Left lung (tissue), 10 donors: Measurements from ENCODE around the gene MFAP4. TPM values are rescaled to one million over a fixed set of nuclear protein-coding genes. Genes with fewer than 3 reads are reported as not detected.
A peak's percentile ranks its signal among the peaks of the same experiment; 100 is the strongest.

Source experiments
- ATAC-seq: fragments of 200-7000 bp; cut with Tn5 transposase; one replicate; pipeline ENCODE4 v1.9.1; 2020; ENCODE audit warnings: moderate library complexity
- DNase-seq, 4 donors: peaks; one replicate each; pipeline ENCODE4 v3.0.0-alpha.2; 2013 to 2020
- H3K27ac ChIP-seq, 2 donors: fragments of 200-600 bp; sonication (generic) in 1 of 2; one replicate each; pipeline versions ENCODE4 v1.5.0 to v1.8.0; 2020 to 2021
- H3K27me3 ChIP-seq, 2 donors: fragments of 200-600 bp; sonication (generic) in 1 of 2; one replicate each; pipeline versions ENCODE4 v1.5.0 to v1.8.0; 2020 to 2021
- H3K36me3 ChIP-seq, 2 donors: fragments of 200-600 bp; sonication (generic) in 1 of 2; one replicate each; pipeline versions ENCODE4 v1.5.0 to v1.8.0; 2020 to 2021
- H3K4me1 ChIP-seq, 2 donors: fragments of 200-600 bp; one replicate each; pipeline ENCODE4 v1.8.0; 2021
- H3K4me3 ChIP-seq, 2 donors: fragments of 200-600 bp; sonication (generic) in 1 of 2; one replicate each; pipeline versions ENCODE4 v1.5.0 to v1.8.0; 2020 to 2021; ENCODE audit warnings: mild to moderate bottlenecking in 1 of 2
- H3K9me3 ChIP-seq, 2 donors: fragments of 200-600 bp; sonication (generic) in 1 of 2; one replicate each; pipeline versions ENCODE4 v1.5.0 to v1.8.0; 2020 to 2021
- intact Hi-C, 2 donors: fragments of 100-400 bp; cut with DNase I; formaldehyde crosslinking; loops; one replicate each; pipeline versions ENCODE4 v1.11.2 to v1.14.2; 2022
- polyA plus RNA-seq, 6 donors: library from polyadenylated mRNA; unstranded; fragments of 120-200 nt; gene quantifications; one replicate each; pipeline ENCODE4 v1.2.1, GENCODE V29; 2013; ENCODE audit not compliant: insufficient read length in 6 of 6
- total RNA-seq, 2 donors: library from RNA; stranded (reverse); fragmentation: NEBNext Ultra II Directional; extraction: Animal tissue kit (Norgen Biotek cat#: 25700); gene quantifications; one replicate each; pipeline ENCODE4 v1.2.1, GENCODE V29; 2021
- TF ChIP-seq, protein P1 (sequence below), 2 donors: fragments of 200-600 bp; sonication (generic) in 1 of 2; IDR thresholded peaks; one replicate each; pipeline versions ENCODE4 v1.5.0 to v1.8.0; 2021; ENCODE audit warnings: antibody characterized with exemption in 2 of 2
- donor health status: DM: no; HTN: yes; CAD: no.
- donor health status: DM: no; HTN: no; CAD: no.

Gene MFAP4
- total and polyA plus RNA-seq, 8 donors, result 91.0 to 601 (median 479) TPM

DNA sequence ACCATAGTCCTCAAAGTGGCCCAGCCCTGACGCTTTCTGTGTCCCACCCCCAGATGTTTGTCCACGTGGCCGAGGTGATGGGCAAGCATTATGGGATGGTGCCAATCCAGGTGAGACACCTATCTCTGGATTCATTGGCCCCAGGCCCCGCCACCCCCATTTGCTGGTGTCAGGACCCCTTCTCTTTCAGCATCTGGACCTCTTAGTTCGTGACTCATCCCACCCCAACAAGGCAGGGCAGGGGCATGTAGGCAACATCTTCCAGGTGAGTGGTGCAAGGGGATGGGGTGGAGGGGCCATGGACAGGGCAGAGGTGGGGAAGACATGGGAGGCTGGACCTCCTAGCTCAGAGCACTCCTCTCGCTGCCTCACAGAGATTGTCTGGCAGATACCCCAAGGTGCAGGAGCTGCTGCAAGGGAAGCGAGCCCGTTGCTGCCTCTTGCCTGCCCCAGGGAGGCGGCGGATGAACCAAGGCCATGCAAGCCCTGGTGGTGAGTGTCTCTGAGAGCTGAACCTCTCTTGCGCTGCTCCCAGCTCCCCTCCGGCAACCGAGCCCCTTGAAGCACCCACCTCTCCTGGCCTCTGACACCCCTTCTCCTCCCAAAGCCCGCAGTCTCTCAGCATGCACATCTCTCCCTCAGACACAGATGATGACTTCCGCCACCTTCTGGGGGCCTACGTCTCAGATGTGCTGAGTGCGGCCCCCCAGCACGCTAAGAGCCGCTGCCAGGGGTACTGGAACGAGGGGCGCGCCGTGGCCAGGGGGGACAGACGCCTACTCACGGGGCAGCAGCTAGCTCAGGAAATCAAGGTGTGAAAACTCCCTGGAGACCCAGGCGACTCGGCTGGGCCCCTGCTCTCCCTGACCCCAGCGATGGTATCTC is 27.6 kb upstream of the MFAP4 start:
- DNase-seq (no peak), ATAC-seq (no peak)
- intact Hi-C loops, result no loop called here

DNA sequence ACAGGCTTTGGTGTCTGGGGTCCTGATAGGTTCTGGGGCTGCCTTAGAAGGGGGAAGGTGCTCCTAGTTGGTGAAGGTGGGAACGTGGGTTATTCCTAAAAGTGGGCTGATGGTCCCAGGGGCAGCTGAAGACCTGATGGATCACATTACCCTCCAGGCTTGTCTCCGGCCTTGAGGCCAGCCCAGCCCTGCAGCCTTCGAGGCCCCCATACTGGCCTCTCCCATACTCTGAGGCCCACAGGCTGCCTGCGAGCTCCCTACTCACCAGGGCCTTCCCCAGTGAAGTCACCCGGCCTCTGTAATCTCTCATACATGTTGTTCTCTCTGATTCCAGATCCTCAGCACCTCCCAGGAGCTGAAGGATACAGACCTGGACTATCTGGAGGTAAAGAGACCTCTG is 26.8 kb upstream of the MFAP4 start:
- ATAC-seq (no peak), DNase-seq (no peak)
- H3K4me3 ChIP-seq, result no peak overlapping the region
- intact Hi-C loops, result no loop called here
- no peaks in the 10 kb centered on the region for H3K9me3 ChIP-seq
- H3K36me3 ChIP-seq, result no peaks in the 10 kb centered on the region
- no peak overlapping the region for H3K27ac ChIP-seq
- TF ChIP-seq, protein P1, sequence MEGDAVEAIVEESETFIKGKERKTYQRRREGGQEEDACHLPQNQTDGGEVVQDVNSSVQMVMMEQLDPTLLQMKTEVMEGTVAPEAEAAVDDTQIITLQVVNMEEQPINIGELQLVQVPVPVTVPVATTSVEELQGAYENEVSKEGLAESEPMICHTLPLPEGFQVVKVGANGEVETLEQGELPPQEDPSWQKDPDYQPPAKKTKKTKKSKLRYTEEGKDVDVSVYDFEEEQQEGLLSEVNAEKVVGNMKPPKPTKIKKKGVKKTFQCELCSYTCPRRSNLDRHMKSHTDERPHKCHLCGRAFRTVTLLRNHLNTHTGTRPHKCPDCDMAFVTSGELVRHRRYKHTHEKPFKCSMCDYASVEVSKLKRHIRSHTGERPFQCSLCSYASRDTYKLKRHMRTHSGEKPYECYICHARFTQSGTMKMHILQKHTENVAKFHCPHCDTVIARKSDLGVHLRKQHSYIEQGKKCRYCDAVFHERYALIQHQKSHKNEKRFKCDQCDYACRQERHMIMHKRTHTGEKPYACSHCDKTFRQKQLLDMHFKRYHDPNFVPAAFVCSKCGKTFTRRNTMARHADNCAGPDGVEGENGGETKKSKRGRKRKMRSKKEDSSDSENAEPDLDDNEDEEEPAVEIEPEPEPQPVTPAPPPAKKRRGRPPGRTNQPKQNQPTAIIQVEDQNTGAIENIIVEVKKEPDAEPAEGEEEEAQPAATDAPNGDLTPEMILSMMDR (IDR thresholded peaks at IDR 0.05), result no peak
- peaks cover 0 to 12% of the 10 kb centered on the region in 2 donors for H3K27me3 ChIP-seq
- H3K4me1 ChIP-seq, result peaks cover 0 to 3% of the 10 kb centered on the region in 2 donors

More for the DNA sequence above, 27.6 kb upstream of the MFAP4 start:
- Histone ChIP-seq H3K27ac (no peak overlapping the region), H3K4me1 (peaks cover 0 to 3% of the 10 kb centered on the region in 2 donors), H3K9me3 (no peaks in the 10 kb centered on the region), H3K36me3 (no peaks in the 10 kb centered on the region), H3K27me3 (peaks cover 0 to 12% of the 10 kb centered on the region in 2 donors), H3K4me3 (no peak overlapping the region)
- TF ChIP-seq, protein P1 (IDR thresholded peaks at IDR 0.05), result no peak

DNA sequence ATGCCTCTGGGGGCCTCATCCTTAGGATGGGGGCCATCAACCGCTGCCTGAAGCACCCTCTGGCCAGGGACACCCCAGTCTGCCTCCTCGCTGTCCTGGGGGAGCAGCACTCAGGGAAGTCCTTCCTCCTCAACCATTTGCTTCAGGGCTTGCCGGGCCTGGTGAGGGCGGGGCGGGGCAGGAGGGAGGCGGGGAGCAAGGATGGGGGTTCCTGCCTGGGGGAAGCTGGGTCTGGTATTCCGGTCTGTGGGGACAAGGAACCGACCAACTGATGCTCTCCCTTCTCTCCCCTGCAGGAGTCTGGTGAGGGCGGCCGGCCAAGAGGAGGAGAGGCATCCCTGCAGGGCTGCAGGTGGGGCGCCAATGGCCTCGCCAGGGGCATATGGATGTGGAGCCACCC is 26.0 kb upstream of the MFAP4 start:
- TF ChIP-seq, protein P1 (IDR thresholded peaks at IDR 0.05), result no peak

DNA sequence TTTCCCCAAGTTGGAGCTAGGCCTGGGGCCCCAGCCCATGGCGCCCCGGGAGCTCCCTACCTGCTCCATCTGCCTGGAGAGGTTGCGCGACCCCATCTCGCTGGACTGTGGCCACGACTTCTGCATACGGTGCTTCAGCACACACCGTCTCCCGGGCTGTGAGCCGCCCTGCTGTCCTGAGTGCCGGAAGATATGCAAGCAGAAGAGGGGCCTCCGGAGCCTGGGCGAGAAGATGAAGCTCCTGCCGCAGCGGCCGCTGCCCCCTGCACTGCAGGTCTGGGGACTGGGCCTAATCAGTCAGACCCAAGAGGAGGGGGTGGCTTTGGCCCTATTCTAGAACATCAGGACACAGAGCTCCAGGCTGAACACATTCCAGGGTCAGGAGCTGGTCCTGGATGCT is 25.5 kb upstream of the MFAP4 start:
- TF ChIP-seq, protein P1 (IDR thresholded peaks at IDR 0.05), result no peak
- Histone ChIP-seq H3K9me3 (no peaks in the 10 kb centered on the region), H3K4me1 (peaks cover 0 to 3% of the 10 kb centered on the region in 2 donors), H3K4me3 (no peak overlapping the region), H3K27me3 (peaks cover 0 to 12% of the 10 kb centered on the region in 2 donors), H3K27ac (no peak overlapping the region), H3K36me3 (no peaks in the 10 kb centered on the region)
- no peak for ATAC-seq
- intact Hi-C loops, result no loop called here
- peak in 1 of 4 donors; percentile 74 for DNase-seq

More for the DNA sequence above, 26.0 kb upstream of the MFAP4 start:
- peaks cover 0 to 3% of the 10 kb centered on the region in 2 donors for H3K4me1 ChIP-seq
- ATAC-seq, result no peak
- H3K9me3 ChIP-seq, result no peaks in the 10 kb centered on the region
- H3K36me3 ChIP-seq, result no peaks in the 10 kb centered on the region
- no peak overlapping the region for H3K4me3 ChIP-seq
- H3K27ac ChIP-seq, result no peak overlapping the region
- intact Hi-C loops, result no loop called here
- peaks cover 0 to 12% of the 10 kb centered on the region in 2 donors for H3K27me3 ChIP-seq
- no peak for DNase-seq

DNA sequence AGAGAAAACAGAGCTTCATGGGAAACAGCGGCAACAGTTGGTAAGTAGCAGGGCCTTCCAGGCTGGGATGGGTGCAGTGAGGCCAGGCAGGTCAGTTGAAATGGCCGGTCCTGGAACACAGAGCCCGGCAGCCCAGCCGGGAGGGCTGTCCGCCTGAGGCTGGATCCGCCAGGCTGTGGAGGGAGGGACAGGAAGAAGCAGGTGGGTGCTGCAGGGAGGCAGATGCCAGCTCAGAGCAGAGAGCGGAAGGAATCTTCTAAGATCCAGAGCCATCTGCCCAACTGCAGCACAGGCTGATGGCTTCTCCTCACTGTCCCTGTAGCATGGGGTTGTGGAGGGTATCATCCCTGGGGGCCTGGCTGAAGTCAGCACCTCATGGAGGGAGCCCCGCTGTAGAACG is 24.6 kb upstream of the MFAP4 start:
- intact Hi-C loops, result no loop called here
- peak overlapping the region in 1 of 2 donors; percentile 6 for H3K4me3 ChIP-seq

More for the DNA sequence above, 24.6 kb upstream of the MFAP4 start:
- H3K27ac ChIP-seq, result no peak overlapping the region
- DNase-seq, result no peak
- H3K36me3 ChIP-seq, result no peaks in the 10 kb centered on the region
- peaks cover 0 to 12% of the 10 kb centered on the region in 2 donors for H3K27me3 ChIP-seq
- TF ChIP-seq, protein P1 (IDR thresholded peaks at IDR 0.05), result no peak
- ATAC-seq, result no peak
- no peaks in the 10 kb centered on the region for H3K9me3 ChIP-seq
- H3K4me1 ChIP-seq, result peaks cover 0 to 3% of the 10 kb centered on the region in 2 donors
